ENCODE measurements around the gene OAF. TPM values are rescaled to one million over a fixed set of nuclear protein-coding genes. Genes with fewer than 3 reads are reported as not detected.

The OAF gene
- total RNA-seq, 1 donor from 2014 or later: 39.4 TPM

DNA sequence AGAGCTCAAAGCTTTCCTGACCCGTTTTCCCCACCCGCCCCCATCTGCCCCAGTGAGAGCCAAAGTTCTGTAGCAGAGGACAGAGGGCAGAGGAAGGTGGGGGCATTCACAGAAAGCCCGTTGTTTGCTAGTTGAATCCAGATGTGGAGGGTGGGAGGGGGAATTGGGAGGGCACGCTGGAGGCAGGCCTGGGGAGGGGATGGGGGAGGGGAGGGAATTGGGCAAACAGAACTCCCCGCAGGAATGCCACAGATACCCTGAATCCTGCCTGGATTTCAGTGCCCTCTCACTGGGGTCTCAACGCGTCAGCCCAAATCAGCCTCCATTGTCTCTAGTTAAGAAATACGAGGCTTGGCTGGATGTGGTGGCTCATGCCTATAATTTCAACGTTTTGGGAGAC lies 12.9 kb upstream of the OAF start:
- H3K4me3 ChIP-seq (ENCODE audit: low read depth, low read length): no peak overlapping the region
- no peak for DNase-seq (ENCODE audit: low read depth)
- TF ChIP-seq, protein P1, sequence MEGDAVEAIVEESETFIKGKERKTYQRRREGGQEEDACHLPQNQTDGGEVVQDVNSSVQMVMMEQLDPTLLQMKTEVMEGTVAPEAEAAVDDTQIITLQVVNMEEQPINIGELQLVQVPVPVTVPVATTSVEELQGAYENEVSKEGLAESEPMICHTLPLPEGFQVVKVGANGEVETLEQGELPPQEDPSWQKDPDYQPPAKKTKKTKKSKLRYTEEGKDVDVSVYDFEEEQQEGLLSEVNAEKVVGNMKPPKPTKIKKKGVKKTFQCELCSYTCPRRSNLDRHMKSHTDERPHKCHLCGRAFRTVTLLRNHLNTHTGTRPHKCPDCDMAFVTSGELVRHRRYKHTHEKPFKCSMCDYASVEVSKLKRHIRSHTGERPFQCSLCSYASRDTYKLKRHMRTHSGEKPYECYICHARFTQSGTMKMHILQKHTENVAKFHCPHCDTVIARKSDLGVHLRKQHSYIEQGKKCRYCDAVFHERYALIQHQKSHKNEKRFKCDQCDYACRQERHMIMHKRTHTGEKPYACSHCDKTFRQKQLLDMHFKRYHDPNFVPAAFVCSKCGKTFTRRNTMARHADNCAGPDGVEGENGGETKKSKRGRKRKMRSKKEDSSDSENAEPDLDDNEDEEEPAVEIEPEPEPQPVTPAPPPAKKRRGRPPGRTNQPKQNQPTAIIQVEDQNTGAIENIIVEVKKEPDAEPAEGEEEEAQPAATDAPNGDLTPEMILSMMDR (conservative IDR thresholded peaks at IDR 0.05; ENCODE audit: low read depth, low read length): no peak

DNA sequence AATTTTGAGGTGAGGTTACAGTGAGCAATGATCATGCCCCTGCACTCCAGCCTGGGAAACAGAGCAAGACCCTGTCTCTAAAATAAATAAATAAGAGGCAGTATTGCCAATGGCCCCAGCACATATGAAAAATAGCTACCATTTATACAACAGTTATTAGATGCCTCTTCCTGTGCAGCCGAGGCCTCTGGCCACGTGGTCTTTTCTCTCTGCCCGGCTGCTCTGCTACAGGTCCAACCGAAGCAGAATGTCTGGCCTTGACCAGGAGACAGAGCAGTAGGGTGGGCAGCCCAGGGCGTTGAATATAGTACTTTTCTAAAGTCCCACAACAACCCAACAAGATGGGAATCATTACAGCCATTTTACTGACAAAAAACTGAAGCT lies 12.4 kb upstream of the OAF start:
- no peak for DNase-seq (ENCODE audit: low read depth)
- no peak overlapping the region for H3K4me3 ChIP-seq (ENCODE audit: low read depth, low read length)
- TF ChIP-seq, protein P1 (conservative IDR thresholded peaks at IDR 0.05; ENCODE audit: low read depth, low read length): no peak

DNA sequence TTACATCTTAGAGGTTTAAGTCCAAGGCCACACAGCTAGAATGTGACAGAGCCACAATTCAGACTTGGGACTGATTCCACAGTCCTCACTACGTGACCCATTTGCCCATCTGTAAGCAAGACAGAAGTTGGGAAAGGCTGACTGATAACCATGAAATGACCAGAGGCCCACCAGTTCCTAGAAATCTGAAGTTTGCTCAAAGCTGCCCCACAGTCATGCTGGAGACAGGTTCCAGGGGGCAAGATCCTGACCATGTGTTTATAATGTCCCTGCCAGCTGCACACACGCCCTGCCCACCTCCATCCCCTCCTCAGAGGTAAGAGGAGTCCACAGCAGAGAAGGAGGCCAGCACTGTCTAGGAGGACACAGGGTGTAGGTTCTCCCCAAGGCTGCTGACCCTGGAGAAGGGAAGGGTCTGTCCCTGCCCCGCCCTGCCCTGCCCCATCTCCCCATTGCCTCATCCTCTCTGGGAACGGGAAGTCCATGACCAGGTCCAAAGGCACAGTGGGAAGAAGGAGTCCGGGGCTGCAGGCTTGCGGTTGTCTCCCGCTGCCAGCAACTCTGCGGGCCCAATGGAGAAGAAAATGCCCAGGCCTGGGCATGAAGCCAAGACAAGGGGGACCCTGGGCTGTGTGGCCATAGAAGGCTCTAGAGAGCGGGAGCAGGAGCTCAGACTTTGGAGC lies 11.9 kb upstream of the OAF start:
- TF ChIP-seq, protein P1 (conservative IDR thresholded peaks at IDR 0.05; ENCODE audit: low read depth, low read length): no peak
- H3K4me3 ChIP-seq (ENCODE audit: low read depth, low read length): no peak overlapping the region

DNA sequence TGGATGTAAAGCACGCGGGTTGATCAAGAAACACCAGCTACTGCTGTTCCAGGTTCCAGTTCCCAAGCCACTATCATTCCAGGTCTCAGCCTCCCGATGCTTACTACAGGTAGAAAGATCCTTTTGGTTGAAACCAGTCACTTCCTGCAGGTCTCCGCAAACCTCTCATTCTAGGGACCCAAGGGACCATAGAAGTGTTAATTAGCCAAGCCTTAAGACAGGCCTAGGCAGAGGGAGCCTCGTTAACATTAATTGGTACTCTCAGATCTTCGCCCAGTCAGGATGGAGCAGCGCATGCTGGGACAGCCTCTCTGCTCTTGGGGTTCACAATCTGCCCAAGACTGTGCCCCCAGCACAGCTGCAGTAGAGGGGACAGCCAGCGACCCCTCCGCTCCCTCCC lies 11.2 kb upstream of the OAF start:
- H3K4me3 ChIP-seq (ENCODE audit: low read depth, low read length): no peak overlapping the region
- no peak for DNase-seq (ENCODE audit: low read depth)
- TF ChIP-seq, protein P1 (conservative IDR thresholded peaks at IDR 0.05; ENCODE audit: low read depth, low read length): no peak

More for the DNA sequence above, 11.9 kb upstream of the OAF start:
- DNase-seq (ENCODE audit: low read depth): no peak

DNA sequence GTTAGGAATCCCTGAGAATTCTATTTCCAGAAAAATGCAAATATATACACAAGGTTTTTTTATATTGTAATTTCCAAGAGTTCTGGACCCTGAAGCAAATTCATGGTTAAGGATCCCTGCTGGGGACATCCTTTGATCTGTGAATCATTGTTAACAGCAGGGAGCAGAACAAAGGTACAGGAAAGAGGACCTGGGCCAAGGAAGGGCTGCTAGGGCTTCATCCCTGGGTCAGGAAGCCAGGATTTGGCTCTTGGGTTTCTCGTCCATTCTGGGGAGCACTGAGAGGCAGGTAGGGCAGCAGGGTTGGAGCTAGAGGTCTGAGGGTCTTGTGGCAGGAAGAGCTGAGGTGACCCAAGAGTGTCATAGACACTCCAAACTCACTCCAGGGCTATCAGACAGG lies 10.2 kb upstream of the OAF start:
- TF ChIP-seq, protein P1 (conservative IDR thresholded peaks at IDR 0.05; ENCODE audit: low read depth, low read length): no peak
- no peak overlapping the region for H3K4me3 ChIP-seq (ENCODE audit: low read depth, low read length)
- DNase-seq (ENCODE audit: low read depth): no peak

DNA sequence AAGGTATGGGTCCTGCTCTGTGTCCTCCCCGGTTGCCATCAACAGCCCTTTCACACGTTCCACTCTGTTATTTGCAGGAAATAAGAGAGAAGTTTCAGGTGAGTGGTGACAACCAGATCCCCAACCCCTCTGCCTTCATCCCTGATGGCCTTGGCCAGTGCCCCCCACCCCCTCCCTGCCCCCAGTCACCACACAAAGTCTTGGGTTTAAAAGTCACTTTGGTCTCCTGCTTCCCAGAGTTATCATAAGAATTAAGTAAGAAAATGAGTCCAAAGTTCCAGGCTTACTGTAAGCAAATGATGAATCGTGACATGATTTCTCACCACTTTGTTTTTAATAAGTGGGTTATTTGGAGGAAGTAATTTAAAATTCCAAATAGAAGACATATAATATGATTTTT lies 9.2 kb upstream of the OAF start:
- TF ChIP-seq, protein P1 (conservative IDR thresholded peaks at IDR 0.05; ENCODE audit: low read depth, low read length): no peak
- no peak for DNase-seq (ENCODE audit: low read depth)

DNA sequence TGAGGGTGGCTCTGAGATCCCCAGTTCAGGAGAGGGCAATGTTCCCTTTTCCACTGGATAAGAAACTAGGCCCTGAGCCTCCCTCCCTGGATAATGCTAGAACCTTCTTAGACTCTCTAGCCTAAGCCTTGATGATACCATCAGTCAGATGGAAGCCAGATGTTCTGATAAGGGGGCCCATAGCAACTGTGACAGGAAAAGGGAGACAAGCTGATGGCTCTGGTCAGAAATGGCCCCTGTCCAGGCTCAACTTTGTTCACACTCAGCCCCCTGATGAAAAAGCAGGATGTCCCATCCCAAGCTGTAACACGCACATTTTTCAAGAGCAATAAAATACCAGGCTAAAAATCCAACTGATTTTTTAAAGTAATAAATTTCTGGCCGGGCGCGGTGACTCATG lies 7.2 kb upstream of the OAF start:
- no peak overlapping the region for H3K4me3 ChIP-seq (ENCODE audit: low read depth, low read length)
- DNase-seq (ENCODE audit: low read depth): no peak
- TF ChIP-seq, protein P1 (conservative IDR thresholded peaks at IDR 0.05; ENCODE audit: low read depth, low read length): no peak

More for the DNA sequence above, 9.2 kb upstream of the OAF start:
- H3K4me3 ChIP-seq (ENCODE audit: low read depth, low read length): no peak overlapping the region

Measured in epithelial cell of proximal tubule (primary cell).